Measurements from ENCODE around the gene TFCP2. TPM values are rescaled to one million over a fixed set of nuclear protein-coding genes. Genes with fewer than 3 reads are reported as not detected.

TFCP2 gene
- total and polyA plus RNA-seq, 8 donors = 24.1 to 57.6 (median 53.3) TPM

DNA sequence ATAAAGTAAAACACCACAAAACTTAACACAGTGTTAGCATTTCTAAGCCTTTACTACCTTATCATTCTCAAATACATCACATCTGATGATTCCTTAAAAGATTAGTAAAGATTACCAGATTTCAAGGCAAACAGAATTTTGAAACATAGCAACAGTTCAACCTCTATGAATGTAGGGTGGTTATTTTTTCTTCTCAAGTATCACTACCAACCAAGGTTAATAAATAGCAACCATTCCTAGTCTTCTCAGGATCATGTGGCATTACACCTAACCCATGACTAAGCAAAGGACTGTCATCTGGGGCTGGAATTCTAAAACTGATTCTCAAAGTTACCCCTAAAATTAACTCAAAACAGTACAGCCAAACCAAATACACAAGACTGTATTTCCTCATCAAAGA lies 50.1 kb downstream of the TFCP2 start:
- no peak for DNase-seq
- Histone ChIP-seq H3K4me3 (no peak overlapping the region), H3K36me3 (peaks cover 0 to 24% of the 10 kb centered on the region in 2 donors), H3K9me3 (no peaks in the 10 kb centered on the region), H3K27ac (no peak overlapping the region), H3K4me1 (no peaks in the 10 kb centered on the region), H3K27me3 (no peaks in the 10 kb centered on the region)
- TF ChIP-seq, protein P1, sequence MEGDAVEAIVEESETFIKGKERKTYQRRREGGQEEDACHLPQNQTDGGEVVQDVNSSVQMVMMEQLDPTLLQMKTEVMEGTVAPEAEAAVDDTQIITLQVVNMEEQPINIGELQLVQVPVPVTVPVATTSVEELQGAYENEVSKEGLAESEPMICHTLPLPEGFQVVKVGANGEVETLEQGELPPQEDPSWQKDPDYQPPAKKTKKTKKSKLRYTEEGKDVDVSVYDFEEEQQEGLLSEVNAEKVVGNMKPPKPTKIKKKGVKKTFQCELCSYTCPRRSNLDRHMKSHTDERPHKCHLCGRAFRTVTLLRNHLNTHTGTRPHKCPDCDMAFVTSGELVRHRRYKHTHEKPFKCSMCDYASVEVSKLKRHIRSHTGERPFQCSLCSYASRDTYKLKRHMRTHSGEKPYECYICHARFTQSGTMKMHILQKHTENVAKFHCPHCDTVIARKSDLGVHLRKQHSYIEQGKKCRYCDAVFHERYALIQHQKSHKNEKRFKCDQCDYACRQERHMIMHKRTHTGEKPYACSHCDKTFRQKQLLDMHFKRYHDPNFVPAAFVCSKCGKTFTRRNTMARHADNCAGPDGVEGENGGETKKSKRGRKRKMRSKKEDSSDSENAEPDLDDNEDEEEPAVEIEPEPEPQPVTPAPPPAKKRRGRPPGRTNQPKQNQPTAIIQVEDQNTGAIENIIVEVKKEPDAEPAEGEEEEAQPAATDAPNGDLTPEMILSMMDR (IDR thresholded peaks at IDR 0.05) = no peak
- intact Hi-C loops (cut with DNase I) = no loop called here
- ATAC-seq = no peak

DNA sequence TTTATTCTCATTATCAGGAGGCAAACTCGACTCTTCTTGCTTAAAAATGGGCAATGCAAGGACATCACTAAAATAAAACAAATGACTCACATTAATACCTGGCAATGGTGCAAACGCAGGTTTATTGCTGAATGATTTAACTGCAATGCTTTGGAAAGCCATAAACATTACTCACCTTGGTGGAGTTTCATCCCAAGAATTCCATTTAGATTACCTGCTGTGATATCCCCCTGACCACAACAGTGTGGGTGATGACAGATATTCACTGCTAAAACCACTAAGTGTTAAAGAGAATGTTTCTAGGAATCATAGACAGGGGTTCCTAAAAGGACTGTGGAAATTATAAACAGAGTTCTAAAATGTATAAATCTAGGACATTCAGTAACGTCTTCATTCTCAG lies 54.2 kb downstream of the TFCP2 start:
- no peaks in the 10 kb centered on the region for H3K9me3 ChIP-seq
- ATAC-seq = no peak
- H3K4me1 ChIP-seq = no peaks in the 10 kb centered on the region
- no peak overlapping the region for H3K4me3 ChIP-seq
- intact Hi-C loops (cut with DNase I) = no loop called here
- H3K27me3 ChIP-seq = no peaks in the 10 kb centered on the region
- H3K27ac ChIP-seq = no peak overlapping the region
- DNase-seq = no peak
- TF ChIP-seq, protein P1 (IDR thresholded peaks at IDR 0.05) = no peak
- peaks cover 0 to 51% of the 10 kb centered on the region in 2 donors for H3K36me3 ChIP-seq

- intact Hi-C loops (cut with DNase I) = no loop called here
- H3K4me1 ChIP-seq = no peaks in the 10 kb centered on the region
- peaks cover 0 to 76% of the 10 kb centered on the region in 2 donors for H3K36me3 ChIP-seq
- no peak for ATAC-seq
- H3K27ac ChIP-seq = no peak overlapping the region
- H3K27me3 ChIP-seq = no peaks in the 10 kb centered on the region
- no peak for DNase-seq
- TF ChIP-seq, protein P1 (IDR thresholded peaks at IDR 0.05) = no peak
- no peaks in the 10 kb centered on the region for H3K9me3 ChIP-seq
- no peak overlapping the region for H3K4me3 ChIP-seq
Measured at GRCh38 chr12:51115533-51115932, 57.4 kb downstream of the TFCP2 start.

DNA sequence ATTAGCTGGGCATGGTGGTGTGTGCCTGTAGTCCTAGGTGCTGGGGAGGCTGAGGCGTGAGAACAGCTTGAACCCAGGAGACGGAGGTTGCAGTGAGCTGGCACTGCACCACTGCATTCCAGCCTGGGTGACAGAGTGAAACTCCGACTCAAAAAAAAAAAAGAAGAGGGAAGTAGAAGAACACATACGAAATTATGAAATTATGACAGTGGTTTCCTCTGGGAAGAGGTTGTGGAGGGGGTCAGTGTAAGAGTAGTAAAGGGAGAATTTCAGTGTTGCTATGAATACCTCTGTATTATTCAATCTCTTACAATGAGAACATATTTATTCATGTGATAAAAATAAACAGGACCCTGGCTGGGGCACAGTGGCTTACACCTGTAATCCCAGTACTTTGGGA lies 64.8 kb downstream of the TFCP2 start:
- Histone ChIP-seq H3K9me3 (no peaks in the 10 kb centered on the region), H3K4me1 (no peaks in the 10 kb centered on the region), H3K27ac (no peak overlapping the region), H3K4me3 (no peak overlapping the region), H3K36me3 (peaks cover 0 to 89% of the 10 kb centered on the region in 2 donors), H3K27me3 (no peaks in the 10 kb centered on the region)
- DNase-seq = no peak
- ATAC-seq = no peak
- intact Hi-C loops (cut with DNase I) = no loop called here
- TF ChIP-seq, protein P1 (IDR thresholded peaks at IDR 0.05) = no peak

DNA sequence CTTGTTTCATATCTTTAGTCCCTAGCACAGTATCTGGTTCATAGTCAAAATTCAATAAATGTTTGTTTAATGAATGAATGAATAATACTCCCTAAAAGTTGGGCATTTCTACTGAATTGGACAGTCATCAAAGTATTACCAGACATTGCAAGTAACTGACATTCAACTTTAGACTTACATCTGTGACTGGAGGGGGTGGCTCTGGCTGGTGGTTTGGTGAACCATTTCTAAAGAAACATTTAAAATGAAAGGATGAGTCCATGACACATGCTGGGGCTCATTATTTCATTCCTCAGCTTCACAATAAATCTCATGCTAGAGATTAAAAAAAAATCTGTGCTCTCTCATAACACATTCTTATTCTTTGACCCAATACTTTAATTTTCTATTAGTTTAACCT lies 69.0 kb downstream of the TFCP2 start:
- TF ChIP-seq, protein P1 (IDR thresholded peaks at IDR 0.05) = no peak
- no peak for ATAC-seq
- no peak overlapping the region for H3K27ac ChIP-seq
- H3K4me1 ChIP-seq = no peaks in the 10 kb centered on the region
- no peak for DNase-seq
- intact Hi-C loops (cut with DNase I) = no loop called here
- H3K36me3 ChIP-seq = peaks cover 0 to 95% of the 10 kb centered on the region in 2 donors
- no peaks in the 10 kb centered on the region for H3K27me3 ChIP-seq
- no peak overlapping the region for H3K4me3 ChIP-seq
- H3K9me3 ChIP-seq = no peaks in the 10 kb centered on the region
